Transverse colon (tissue), 4 donors: ENCODE measurements around the gene COL6A1.

Experiments
- CTCF ChIP-seq, 5 experiments: fragments of 200-600 bp in 3 of 5; fragments of 450-650 bp in 2 of 5; sonication (generic) in 3 of 5; IDR thresholded peaks; 1 replicate in 2 of 5; 2 replicates in 3 of 5; pipeline ENCODE4 v1.5.1; 2016 to 2017; ENCODE audit warnings: antibody characterized with exemption in 5 of 5, inconsistent platforms in 3 of 5, mild to moderate bottlenecking in 2 of 5, moderate library complexity in 1 of 5
- POLR2A ChIP-seq: fragments of 450-650 bp; IDR thresholded peaks from one replicate; pipeline ENCODE4 v1.6.1; 2016; ENCODE audit warnings: antibody characterized with exemption, mild to moderate bottlenecking, moderate library complexity
- POLR2AphosphoS5 ChIP-seq, 3 donors: sonication (generic); formaldehyde crosslinking; IDR thresholded peaks; one replicate each; pipeline ENCODE4 v1.6.1; 2016; ENCODE audit warnings: antibody characterized with exemption in 3 of 3

GRCh38 chr21:46024141-46024540, 42.6 kb downstream of the COL6A1 start:
- TF ChIP-seq CTCF (IDR thresholded peaks at IDR 0.05) = no peak
- no peak for TF ChIP-seq POLR2A
- TF ChIP-seq POLR2AphosphoS5 (IDR thresholded peaks at IDR 0.05) = no peak
